Measurements from ENCODE around the gene CLRN2.
"Not testable (repeated sequence)": the region's sequence is repeated elsewhere in the genome, so short reads cannot be mapped to it uniquely, and the experiment has no call there.

Gene CLRN2

DNA sequence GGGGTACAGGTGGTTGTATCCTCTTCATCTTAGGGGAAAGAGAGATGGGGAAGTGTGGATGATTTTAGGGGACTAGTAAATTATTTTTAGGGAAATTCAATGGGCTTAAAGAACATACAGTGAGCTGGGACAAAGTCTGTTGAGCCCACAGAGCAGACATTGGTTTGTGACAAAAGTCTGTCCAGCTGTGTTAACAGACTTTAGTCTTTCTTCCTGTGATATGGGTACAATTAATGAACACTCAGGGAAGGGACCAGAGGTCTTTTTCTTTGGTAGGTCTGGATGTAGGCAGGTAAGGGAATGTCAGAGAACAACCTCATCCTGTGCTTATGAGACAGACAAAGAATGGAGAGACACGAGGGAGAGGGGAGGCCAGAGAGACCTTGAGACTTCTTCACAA, 2.0 kb downstream of the CLRN2 start:
- H3K4me2 ChIP-seq: no peak overlapping the region
- no peaks in the 10 kb centered on the region for H3K27me3 ChIP-seq
- H3K4me3 ChIP-seq: no peak overlapping the region
- H3K36me3 ChIP-seq: no peaks in the 10 kb centered on the region
- no peaks in the 10 kb centered on the region for H4K20me1 ChIP-seq
- TF ChIP-seq Cebpa-rat (IDR thresholded peaks at IDR 0.05): no peak
- H3K9me3 ChIP-seq: no peaks in the 10 kb centered on the region
- H3K9ac ChIP-seq: no peak overlapping the region
- H3K27ac ChIP-seq: no peak overlapping the region
- H3K4me1 ChIP-seq: peaks cover 12% of the 10 kb centered on the region

DNA sequence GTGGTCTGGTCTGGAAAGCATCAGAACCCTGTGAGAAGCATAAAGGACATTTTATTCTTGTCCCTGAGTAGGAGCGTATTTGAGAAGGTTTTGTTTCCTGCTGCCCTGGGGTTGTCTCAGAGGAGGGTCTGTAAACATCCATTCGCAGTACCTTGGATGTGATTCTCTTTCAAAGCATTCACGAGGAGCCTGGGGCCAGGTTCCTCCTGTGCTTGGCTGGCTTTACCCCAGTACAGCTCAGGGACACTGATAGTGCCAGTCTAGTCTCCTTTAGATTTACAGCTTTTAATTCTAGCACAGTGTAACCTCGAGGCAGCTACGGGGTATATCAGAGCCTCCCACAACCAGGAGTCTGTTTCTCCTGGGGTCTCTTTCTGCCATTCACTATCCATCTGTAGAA, 2.7 kb downstream of the CLRN2 start:
- no peak overlapping the region for H3K4me3 ChIP-seq
- no peaks in the 10 kb centered on the region for H3K27me3 ChIP-seq

DNA sequence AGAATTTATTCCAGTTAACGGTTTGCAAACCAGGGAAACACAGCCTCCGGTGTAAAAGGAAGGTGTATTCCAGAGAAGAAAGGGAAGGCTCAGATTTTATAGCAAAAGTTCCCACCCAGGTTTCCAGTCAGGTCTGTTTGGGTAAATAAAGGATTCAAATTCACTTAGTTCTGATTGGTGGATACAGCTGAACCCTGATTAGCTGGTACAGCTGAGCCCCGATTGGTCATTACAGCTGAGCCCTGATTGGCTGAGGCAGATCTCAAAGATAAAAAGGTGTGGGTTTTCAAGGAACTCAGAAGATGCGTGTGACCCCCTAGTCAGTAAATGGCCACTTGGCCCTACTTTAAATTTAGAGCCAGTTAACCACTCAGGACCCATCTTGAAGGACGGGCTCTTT, 6.6 kb downstream of the CLRN2 start:
- no peak overlapping the region for H3K4me3 ChIP-seq
- H3K9ac ChIP-seq: no peak overlapping the region
- no peak overlapping the region for H3K27ac ChIP-seq
- H3K9me3 ChIP-seq: no peaks in the 10 kb centered on the region
- no peaks in the 10 kb centered on the region for H3K27me3 ChIP-seq
- H3K4me2 ChIP-seq: no peak overlapping the region
- H3K36me3 ChIP-seq: no peaks in the 10 kb centered on the region
- no peak for TF ChIP-seq Cebpa-rat (IDR thresholded peaks at IDR 0.05)
- no peaks in the 10 kb centered on the region for H3K4me1 ChIP-seq
- H4K20me1 ChIP-seq: no peaks in the 10 kb centered on the region

More for the DNA sequence above, 2.7 kb downstream of the CLRN2 start:
- H4K20me1 ChIP-seq: no peaks in the 10 kb centered on the region
- TF ChIP-seq Cebpa-rat (IDR thresholded peaks at IDR 0.05): no peak
- no peak overlapping the region for H3K9ac ChIP-seq
- H3K9me3 ChIP-seq: no peaks in the 10 kb centered on the region
- no peak overlapping the region for H3K27ac ChIP-seq
- peaks cover 8% of the 10 kb centered on the region for H3K4me1 ChIP-seq
- H3K4me2 ChIP-seq: no peak overlapping the region
- H3K36me3 ChIP-seq: no peaks in the 10 kb centered on the region

DNA sequence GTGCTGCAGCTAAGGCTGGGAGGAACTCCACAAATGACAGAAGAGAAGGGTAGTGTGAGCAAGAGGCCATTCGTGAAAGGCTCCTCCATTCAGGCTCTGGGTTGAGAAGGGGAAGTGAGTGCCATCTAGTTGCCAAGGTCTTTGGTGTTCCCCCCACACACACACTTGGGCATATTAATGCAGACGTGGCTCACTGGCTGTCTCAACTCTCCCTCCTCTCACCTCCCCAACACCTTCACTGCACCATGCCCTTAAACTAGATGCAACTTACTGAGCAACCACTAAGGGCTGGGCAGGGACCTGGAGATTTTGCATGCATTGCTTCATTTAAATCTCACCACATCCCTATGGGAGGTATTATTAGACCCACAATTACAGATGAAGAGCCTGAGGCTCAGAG, 8.7 kb downstream of the CLRN2 start:
- Histone ChIP-seq H3K9ac (no peak overlapping the region), H3K4me1 (no peaks in the 10 kb centered on the region), H3K27me3 (no peaks in the 10 kb centered on the region), H3K36me3 (no peaks in the 10 kb centered on the region), H4K20me1 (no peaks in the 10 kb centered on the region), H3K4me3 (no peak overlapping the region), H3K27ac (no peak overlapping the region), H3K9me3 (no peaks in the 10 kb centered on the region), H3K4me2 (no peak overlapping the region)
- no peak for TF ChIP-seq Cebpa-rat (IDR thresholded peaks at IDR 0.05)

DNA sequence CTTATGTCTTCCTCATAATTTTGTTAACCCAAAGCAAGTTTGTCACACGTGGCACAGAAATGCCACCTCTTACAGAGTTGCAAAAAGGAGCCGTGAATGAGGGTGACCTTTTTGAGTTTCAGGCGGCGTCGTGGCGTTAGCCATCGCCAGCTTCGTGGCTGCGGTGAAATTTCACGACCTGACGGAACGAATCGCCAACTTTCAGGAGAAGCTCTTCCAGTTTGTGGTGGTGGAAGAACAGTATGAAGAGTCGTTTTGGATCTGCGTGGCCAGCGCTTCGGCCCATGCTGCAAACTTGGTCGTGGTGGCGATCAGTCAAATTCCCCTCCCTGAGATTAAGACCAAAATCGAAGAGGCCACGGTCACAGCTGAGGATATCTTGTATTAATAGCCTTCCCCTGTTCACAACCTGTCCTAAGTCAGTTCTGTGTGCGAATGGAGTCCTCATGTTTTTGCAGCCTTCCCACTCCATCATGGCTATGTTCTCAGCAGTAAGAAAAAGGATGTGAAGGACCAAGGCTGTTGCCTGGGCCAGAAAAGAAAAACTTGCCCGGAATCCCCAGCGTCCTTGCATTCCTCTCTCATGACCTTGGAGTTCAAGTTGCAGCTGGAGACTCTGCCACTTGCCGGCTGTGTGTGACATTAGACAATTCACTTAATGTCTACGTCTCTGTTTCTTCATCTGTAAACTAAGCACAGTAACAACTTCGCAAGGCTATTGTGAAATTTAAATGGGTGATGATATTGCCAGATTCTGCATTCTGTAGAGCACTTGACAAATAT, 11.9 kb downstream of the CLRN2 start:
- no peak overlapping the region for H3K4me2 ChIP-seq

DNA sequence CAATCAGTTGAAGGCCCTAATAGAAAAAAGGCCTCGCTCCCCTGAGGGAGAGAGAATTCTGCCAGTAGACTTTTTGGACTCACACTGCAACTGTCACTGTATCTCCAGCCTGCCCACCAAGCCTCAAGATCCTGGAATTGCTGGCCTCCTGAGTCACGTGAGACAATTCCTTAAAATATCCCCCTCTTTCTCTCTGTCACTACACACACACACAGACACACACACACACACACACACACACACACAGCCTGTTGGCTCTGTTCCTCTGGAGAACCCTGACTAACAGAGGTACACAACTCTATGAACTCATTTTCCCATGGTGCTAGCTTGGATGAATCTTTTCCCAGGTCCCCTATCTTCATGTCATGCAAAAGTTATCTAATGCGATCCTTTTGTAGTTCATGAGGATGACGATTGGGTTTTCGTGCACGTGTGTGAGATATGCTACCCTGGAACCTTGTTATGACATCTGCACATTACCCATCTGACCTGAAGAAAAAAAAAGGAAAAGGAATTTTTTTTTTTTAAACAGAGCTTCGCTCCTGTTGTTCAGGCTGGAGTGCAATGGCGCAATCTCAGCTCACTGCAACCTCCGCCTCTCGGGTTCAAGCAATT, 13.7 kb downstream of the CLRN2 start:
- H3K27me3 ChIP-seq: no peaks in the 10 kb centered on the region
- H3K4me1 ChIP-seq: no peaks in the 10 kb centered on the region
- H4K20me1 ChIP-seq: no peaks in the 10 kb centered on the region
- H3K27ac ChIP-seq: no peak overlapping the region
- no peak overlapping the region for H3K9ac ChIP-seq
- no peak overlapping the region for H3K4me2 ChIP-seq
- H3K36me3 ChIP-seq: no peaks in the 10 kb centered on the region
- no peak overlapping the region for H3K4me3 ChIP-seq
- H3K9me3 ChIP-seq: no peaks in the 10 kb centered on the region
- no peak for TF ChIP-seq Cebpa-rat (IDR thresholded peaks at IDR 0.05)

More for the DNA sequence above, 11.9 kb downstream of the CLRN2 start:
- Histone ChIP-seq H3K36me3 (no peaks in the 10 kb centered on the region), H3K9ac (no peak overlapping the region), H3K27me3 (no peaks in the 10 kb centered on the region), H4K20me1 (no peaks in the 10 kb centered on the region), H3K27ac (no peak overlapping the region), H3K4me1 (no peaks in the 10 kb centered on the region), H3K9me3 (no peaks in the 10 kb centered on the region), H3K4me3 (no peak overlapping the region)
- no peak for TF ChIP-seq Cebpa-rat (IDR thresholded peaks at IDR 0.05)

DNA sequence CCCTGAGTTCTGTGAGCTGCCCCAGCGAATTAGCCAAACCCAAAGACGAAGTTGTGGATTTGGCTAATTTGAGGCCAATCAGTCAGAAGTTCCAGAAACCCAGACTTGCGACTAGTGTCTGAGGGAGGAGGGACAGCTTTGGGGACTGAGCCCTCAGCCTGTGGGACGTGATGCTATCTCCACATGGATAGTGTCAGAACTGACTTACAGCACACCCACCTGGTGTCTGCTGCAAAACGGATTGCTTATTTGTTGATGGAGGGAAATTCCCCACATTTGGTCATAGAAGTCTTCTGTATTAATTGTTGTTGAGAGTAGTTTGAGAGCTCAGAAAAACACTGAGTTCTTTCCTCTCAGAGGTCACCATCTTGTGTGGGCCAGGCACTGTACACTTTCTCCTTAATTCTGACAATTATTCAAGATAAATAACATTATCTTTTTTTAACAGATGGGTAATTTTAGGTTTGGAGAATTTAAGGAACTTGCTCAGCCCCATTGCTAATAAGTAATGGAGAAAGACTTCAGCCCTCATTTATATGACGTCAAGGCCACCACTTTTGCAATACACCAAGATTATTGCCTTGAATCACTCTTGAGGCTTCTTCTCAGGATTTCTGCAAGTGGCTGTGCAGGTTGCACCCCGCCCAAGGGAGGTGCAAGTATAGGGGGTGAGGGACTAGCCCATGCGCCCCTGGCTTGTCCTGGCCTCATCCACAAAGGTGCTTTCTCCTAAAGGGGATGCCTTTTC, 16.7 kb downstream of the CLRN2 start:
- Histone ChIP-seq H3K4me2 (no peak overlapping the region), H3K9ac (no peak overlapping the region), H3K4me3 (no peak overlapping the region), H3K36me3 (no peaks in the 10 kb centered on the region), H4K20me1 (no peaks in the 10 kb centered on the region), H3K27me3 (no peaks in the 10 kb centered on the region), H3K9me3 (0 out of 2 replicates have a peak, but pooled peaks cover 4% of the 10 kb centered on the region), H3K27ac (no peak overlapping the region), H3K4me1 (no peaks in the 10 kb centered on the region)
- TF ChIP-seq Cebpa-rat (IDR thresholded peaks at IDR 0.05): no peak

DNA sequence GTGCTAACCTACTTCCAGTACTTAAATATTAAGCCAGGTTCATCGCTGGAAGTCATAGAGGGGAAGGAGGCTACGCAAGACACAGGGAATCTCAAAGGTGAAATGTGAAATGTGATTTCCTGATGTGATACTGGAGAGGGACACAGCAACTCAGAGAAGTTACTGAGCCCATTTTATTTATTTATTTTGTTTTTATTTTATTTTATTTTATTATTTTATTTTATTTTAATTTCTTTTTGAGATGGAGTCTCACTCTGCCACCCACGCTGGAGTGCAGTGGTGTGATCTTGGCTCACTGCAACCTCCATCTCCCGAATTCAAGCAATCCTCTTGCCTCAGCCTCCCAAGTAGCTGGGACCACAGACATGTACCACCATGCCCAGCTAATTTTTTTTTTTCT, 19.7 kb downstream of the CLRN2 start:
- Histone ChIP-seq H3K4me2 (no peak overlapping the region), H3K4me3 (no peak overlapping the region), H3K36me3 (no peaks in the 10 kb centered on the region), H4K20me1 (no peaks in the 10 kb centered on the region), H3K27ac (no peak overlapping the region), H3K4me1 (no peaks in the 10 kb centered on the region), H3K9me3 (0 out of 2 replicates have a peak, but pooled peaks cover 4% of the 10 kb centered on the region), H3K27me3 (no peaks in the 10 kb centered on the region), H3K9ac (no peak overlapping the region)
- TF ChIP-seq Cebpa-rat (IDR thresholded peaks at IDR 0.05): no peak

DNA sequence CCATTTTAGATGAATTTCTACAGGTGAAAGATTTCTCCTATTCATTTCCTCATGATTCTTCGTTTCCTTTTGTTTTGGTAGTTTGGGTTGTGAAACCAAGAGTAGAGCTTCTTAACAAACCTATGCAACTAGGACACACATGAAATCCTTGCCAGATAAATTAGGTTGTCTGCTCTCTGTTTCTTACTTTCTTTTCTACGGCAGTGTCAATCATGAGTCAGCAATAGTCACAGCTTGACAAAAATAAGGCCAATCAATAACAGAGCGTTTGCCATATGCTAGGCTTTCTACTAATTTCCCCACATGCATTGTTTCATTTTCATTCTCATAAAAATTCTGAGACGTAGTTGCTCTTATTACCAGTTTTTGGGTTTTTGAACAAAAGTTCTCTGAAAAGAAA, 20.3 kb downstream of the CLRN2 start:
- Histone ChIP-seq H3K9me3 (0 out of 2 replicates have a peak, but pooled peaks cover 4% of the 10 kb centered on the region), H3K36me3 (no peaks in the 10 kb centered on the region), H3K9ac (no peak overlapping the region), H3K4me2 (no peak overlapping the region), H3K27ac (no peak overlapping the region), H3K4me1 (no peaks in the 10 kb centered on the region), H4K20me1 (no peaks in the 10 kb centered on the region), H3K4me3 (no peak overlapping the region), H3K27me3 (no peaks in the 10 kb centered on the region)
- no peak for TF ChIP-seq Cebpa-rat (IDR thresholded peaks at IDR 0.05)

DNA sequence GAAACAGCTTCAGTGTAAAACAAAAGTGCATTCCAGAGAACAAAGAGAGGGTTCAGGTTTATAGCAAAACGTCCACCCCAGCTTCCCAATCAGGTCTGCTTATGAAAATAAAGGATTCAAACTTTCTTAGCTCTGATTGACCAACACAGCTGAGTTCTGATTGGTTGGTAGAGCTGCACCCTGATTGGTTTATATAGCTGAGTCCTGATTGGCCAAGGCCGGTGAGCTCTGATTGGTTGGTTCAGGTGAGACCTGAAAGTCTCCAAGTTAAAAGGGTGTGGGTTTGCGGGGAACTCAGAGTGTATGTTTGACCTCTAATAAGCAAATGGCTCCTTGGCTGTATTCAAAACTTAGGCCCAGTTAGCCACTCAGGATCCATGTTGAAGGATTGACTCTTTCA, 20.9 kb downstream of the CLRN2 start:
- H3K4me3 ChIP-seq: no peak overlapping the region
- H3K27me3 ChIP-seq: no peaks in the 10 kb centered on the region
- H3K9ac ChIP-seq: no peak overlapping the region
- H3K27ac ChIP-seq: no peak overlapping the region
- no peaks in the 10 kb centered on the region for H3K36me3 ChIP-seq
- no peaks in the 10 kb centered on the region for H4K20me1 ChIP-seq
- 0 out of 2 replicates have a peak, but pooled peaks cover 4% of the 10 kb centered on the region for H3K9me3 ChIP-seq
- H3K4me2 ChIP-seq: no peak overlapping the region
- H3K4me1 ChIP-seq: no peaks in the 10 kb centered on the region
- no peak for TF ChIP-seq Cebpa-rat (IDR thresholded peaks at IDR 0.05)

DNA sequence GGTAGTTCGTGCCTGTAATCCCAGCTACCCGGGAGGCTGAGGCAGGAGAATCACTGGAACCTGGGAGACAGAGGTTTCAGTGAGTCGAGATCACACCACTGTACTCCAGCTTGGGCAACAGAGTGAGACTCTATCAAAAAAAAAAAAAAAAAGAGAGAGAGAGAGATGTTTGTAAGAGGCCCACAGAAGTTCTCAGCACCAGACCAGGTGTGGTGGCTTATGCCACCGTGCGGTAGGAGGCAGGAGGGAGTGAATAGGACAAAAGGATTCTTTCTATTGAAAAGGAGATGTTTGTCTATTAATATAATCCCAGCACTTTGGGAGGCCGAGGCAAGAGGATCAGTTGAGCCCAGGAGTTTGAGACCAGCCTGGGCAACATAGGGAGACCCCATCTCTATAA, 22.1 kb downstream of the CLRN2 start:
- H3K9me3 ChIP-seq, H3K4me3 ChIP-seq, H3K27ac ChIP-seq, H3K4me2 ChIP-seq, H4K20me1 ChIP-seq, H3K27me3 ChIP-seq, H3K9ac ChIP-seq, H3K36me3 ChIP-seq, H3K4me1 ChIP-seq: not testable (repeated sequence)
